ENCODE measurements around the gene CST2. TPM values are rescaled to one million over a fixed set of nuclear protein-coding genes. Genes with fewer than 3 reads are reported as not detected.
"Not testable (repeated sequence)": the region's sequence is repeated elsewhere in the genome, so short reads cannot be mapped to it uniquely, and the experiment has no call there.

The CST2 gene
- total and polyA plus RNA-seq, 2 experiments from 2014 or later = not detected

DNA sequence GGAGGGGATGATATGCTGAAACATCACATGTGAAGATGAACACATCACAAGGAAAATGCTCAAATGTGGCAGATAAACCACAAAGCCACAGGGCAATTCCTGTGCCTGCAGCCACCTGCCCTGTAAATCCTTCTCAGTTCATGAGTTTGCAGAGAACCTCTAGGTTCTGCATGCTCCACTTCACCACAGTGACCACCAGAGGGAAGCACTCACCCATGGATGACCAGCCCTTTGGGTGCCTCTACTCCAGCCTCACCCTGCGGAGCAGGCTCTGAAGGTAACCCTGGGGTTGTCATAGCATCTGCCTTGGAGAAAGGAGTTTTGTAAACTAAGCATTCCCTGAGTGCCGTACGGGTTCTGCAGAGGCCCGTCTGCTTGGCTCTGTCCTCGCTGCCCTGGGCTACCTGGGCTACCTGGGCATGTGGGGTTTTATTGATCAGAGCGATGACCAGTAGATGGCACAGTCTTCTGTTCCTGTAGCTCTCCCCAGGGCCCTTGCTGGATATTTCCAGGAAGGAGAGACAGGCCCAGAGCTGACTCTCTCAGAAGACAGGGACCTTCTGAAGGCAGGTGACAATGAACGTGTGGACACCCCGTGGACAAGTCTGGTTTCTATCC is 44.1 kb downstream of the CST2 start:
- Histone ChIP-seq H3K27me3 (ENCODE audit: insufficient read depth) (no peaks in the 10 kb centered on the region), H3F3A (replicated peaks; ENCODE audit: low read depth) (no peaks in the 10 kb centered on the region), H2AFZ (no peak overlapping the region), H3K4me1 (ENCODE audit: insufficient read depth) (no peaks in the 10 kb centered on the region), H3K36me3 (ENCODE audit: insufficient read depth) (no peaks in the 10 kb centered on the region), H3K79me2 (replicated peaks; ENCODE audit: insufficient read depth) (no peaks in the 10 kb centered on the region), H3K9me2 (ENCODE audit: insufficient read depth) (0 out of 2 replicates have a peak, but pooled peaks cover 11% of the 10 kb centered on the region), H3K4me3 (no peak overlapping the region), H3K4me2 (no peak overlapping the region), H4K20me1 (replicated peaks; ENCODE audit: insufficient read depth) (no peaks in the 10 kb centered on the region), H3K27ac (ENCODE audit: low read depth) (no peak overlapping the region)
- no peak overlapping the region for H3K27ac Mint-ChIP-seq
- ATAC-seq (peak; percentile 99), DNase-seq (ENCODE audit: low spot score) (peak; percentile 79)
- H3K4me3 Mint-ChIP-seq = no peak overlapping the region
- H3K36me3 Mint-ChIP-seq (ENCODE audit: low read depth) = no peaks in the 10 kb centered on the region
- TF ChIP-seq, protein P1, sequence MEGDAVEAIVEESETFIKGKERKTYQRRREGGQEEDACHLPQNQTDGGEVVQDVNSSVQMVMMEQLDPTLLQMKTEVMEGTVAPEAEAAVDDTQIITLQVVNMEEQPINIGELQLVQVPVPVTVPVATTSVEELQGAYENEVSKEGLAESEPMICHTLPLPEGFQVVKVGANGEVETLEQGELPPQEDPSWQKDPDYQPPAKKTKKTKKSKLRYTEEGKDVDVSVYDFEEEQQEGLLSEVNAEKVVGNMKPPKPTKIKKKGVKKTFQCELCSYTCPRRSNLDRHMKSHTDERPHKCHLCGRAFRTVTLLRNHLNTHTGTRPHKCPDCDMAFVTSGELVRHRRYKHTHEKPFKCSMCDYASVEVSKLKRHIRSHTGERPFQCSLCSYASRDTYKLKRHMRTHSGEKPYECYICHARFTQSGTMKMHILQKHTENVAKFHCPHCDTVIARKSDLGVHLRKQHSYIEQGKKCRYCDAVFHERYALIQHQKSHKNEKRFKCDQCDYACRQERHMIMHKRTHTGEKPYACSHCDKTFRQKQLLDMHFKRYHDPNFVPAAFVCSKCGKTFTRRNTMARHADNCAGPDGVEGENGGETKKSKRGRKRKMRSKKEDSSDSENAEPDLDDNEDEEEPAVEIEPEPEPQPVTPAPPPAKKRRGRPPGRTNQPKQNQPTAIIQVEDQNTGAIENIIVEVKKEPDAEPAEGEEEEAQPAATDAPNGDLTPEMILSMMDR (conservative IDR thresholded peaks at IDR 0.05; ENCODE audit: low read depth in 2 of 2) = peak; percentile 84 to 85
- no peak for TF ChIP-seq EZH2 (IDR thresholded peaks at IDR 0.05; ENCODE audit: low read depth, unreplicated experiment)
- H3K4me1 Mint-ChIP-seq = no peaks in the 10 kb centered on the region; the same call in 2 of the 3 replicates
- no peaks in the 10 kb centered on the region; the same call in 2 of the 3 replicates for H3K9me3 Mint-ChIP-seq
- no peaks in the 10 kb centered on the region for H3K27me3 Mint-ChIP-seq (ENCODE audit: insufficient read depth, low read depth, poor library complexity)

DNA sequence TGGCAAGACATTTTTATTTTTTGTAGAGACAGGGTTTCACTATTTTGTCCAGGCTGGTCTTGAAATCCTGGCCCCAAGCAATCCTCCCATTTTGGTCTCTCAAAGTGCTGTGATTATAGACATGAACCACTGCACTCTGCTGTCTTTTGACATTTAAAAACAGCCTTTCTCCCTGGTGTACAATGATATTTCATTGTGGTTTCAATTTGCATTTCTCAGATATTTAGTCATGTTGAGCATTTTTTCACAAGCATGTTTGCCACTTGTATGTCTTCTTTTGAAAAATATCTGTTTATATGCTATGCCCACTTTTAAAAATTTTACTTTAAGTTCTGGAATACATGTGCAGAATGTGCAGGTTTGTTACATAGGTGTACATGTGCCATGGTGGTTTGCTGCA is 47.9 kb downstream of the CST2 start:
- not testable (repeated sequence) for ATAC-seq; H3K27ac ChIP-seq (ENCODE audit: low read depth); H3K36me3 ChIP-seq (ENCODE audit: insufficient read depth); H3K4me1 ChIP-seq (ENCODE audit: insufficient read depth); H3K9me3 Mint-ChIP-seq; H3K4me3 ChIP-seq; H3K27me3 ChIP-seq (ENCODE audit: insufficient read depth); H3K9me2 ChIP-seq (ENCODE audit: insufficient read depth); H3F3A ChIP-seq (replicated peaks; ENCODE audit: low read depth); H2AFZ ChIP-seq; H3K4me2 ChIP-seq; H3K36me3 Mint-ChIP-seq (ENCODE audit: low read depth); H3K27me3 Mint-ChIP-seq (ENCODE audit: insufficient read depth, low read depth, poor library complexity); H3K4me3 Mint-ChIP-seq; H4K20me1 ChIP-seq (replicated peaks; ENCODE audit: insufficient read depth); H3K27ac Mint-ChIP-seq; H3K79me2 ChIP-seq (replicated peaks; ENCODE audit: insufficient read depth); DNase-seq (ENCODE audit: low spot score)
- H3K4me1 Mint-ChIP-seq = peaks cover 12% of the 10 kb centered on the region

DNA sequence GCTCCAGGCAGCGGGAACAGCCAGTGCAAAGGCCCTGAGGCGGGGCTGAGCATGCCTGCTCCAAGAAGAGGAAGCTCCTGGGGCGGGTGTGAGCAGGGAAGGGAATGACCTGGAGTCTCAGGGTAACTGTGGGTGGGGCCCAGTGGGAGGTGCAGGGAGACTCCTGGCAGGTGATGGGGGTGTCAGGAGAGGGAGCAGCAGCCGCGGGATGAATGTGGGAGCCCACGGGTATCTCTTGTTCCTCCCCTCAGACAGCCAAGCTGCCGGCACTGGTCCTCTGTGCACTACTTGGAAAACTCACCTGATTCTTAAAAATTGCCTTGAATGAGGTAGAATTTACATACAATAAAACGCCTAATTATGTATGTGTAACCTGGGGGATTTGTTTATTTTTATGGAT is 49.1 kb downstream of the CST2 start:
- not testable (repeated sequence) for H3K9me3 Mint-ChIP-seq; H3K27me3 Mint-ChIP-seq (ENCODE audit: insufficient read depth, low read depth, poor library complexity); H3K4me3 ChIP-seq; H3K79me2 ChIP-seq (replicated peaks; ENCODE audit: insufficient read depth); H3K4me3 Mint-ChIP-seq; H3K4me1 ChIP-seq (ENCODE audit: insufficient read depth); H3K27ac Mint-ChIP-seq; H2AFZ ChIP-seq; DNase-seq (ENCODE audit: low spot score); H3K36me3 ChIP-seq (ENCODE audit: insufficient read depth); H4K20me1 ChIP-seq (replicated peaks; ENCODE audit: insufficient read depth); H3K4me2 ChIP-seq; ATAC-seq; H3K27ac ChIP-seq (ENCODE audit: low read depth); H3K9me2 ChIP-seq (ENCODE audit: insufficient read depth); H3F3A ChIP-seq (replicated peaks; ENCODE audit: low read depth); H3K36me3 Mint-ChIP-seq (ENCODE audit: low read depth); H3K27me3 ChIP-seq (ENCODE audit: insufficient read depth)
- peaks cover 14% of the 10 kb centered on the region for H3K4me1 Mint-ChIP-seq
